ENCODE measurements around the gene CDH24. TPM values are rescaled to one million over a fixed set of nuclear protein-coding genes. Genes with fewer than 3 reads are reported as not detected.
A peak's percentile ranks its signal among the peaks of the same experiment; 100 is the strongest.

CDH24 gene
- total and polyA plus RNA-seq, 9 of the 15 experiments (the other 6 are each of a cell fraction or from before 2014, with no cell fraction given), result 0.04 to 16.2 (median 4.9) TPM

DNA sequence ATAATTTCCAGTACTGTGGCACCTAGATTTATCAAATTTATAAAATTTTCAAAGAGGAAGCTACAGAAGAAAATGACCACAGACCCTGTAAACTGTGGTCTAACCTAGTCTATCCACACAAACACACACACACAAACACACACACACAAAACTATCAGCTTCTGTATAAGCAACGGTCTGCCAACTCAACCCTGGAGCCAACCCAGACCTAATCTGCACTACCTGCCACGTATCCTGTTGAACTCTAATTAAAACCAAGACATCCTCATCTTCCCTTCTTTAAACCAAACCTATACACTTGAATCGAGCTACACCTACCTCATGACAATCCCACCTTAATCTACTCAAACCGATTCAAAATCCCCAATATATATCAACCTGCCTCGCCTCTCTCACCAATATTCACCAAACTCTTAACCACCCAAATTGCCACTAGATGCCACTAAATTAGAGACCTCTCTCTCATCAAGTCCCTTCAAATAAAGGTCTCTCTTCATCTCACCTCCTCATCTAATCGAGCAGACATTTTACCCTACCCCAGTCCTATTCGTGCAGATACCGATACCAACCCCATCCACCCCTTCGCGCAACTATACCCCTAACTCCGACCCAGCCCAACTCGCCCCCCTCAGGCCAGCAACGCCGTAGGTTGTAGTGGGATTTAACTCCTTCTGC is 36.8 kb upstream of the CDH24 start (continued):
- TF ChIP-seq TAF1 (IDR thresholded peaks at IDR 0.05; ENCODE audit: control insufficient read depth, extremely low read depth, insufficient read depth, low read length, severe bottlenecking) (no peak), SRSF9 (IDR thresholded peaks at IDR 0.05; ENCODE audit: borderline replicate concordance, low read depth, low read length) (no peak), HNRNPK (IDR thresholded peaks at IDR 0.05; ENCODE audit: low read depth, low read length, poor library complexity, severe bottlenecking) (no peak), GATAD2A (IDR thresholded peaks at IDR 0.05) (no peak), RFX1 (IDR thresholded peaks at IDR 0.05) (no peak), ZNF23 (CRISPR knock-in tag; IDR thresholded peaks at IDR 0.05) (no peak), ZNF197 (CRISPR knock-in tag; IDR thresholded peaks at IDR 0.05; ENCODE audit: low read depth) (no peak), ZSCAN32 (CRISPR knock-in tag; IDR thresholded peaks at IDR 0.05) (no peak), POLR3G (IDR thresholded peaks at IDR 0.05; ENCODE audit: extremely low read depth, insufficient read length, insufficient replicate concordance) (no peak), ZNF75A (CRISPR knock-in tag; IDR thresholded peaks at IDR 0.05) (no peak), ETS2 (tag; IDR thresholded peaks at IDR 0.05; ENCODE audit: borderline replicate concordance, poor library complexity, severe bottlenecking) (no peak), TRIM24 (IDR thresholded peaks at IDR 0.05) (0 out of 4 replicates have a peak, but pooled peaks of 1 of the 2 experiments have one; percentile 21), MAFK (IDR thresholded peaks at IDR 0.05; ENCODE audit: low read length) (no peak), TEAD1 (CRISPR knock-in tag; IDR thresholded peaks at IDR 0.05) (no peak; a peak in 1 of 4 replicates), NCOA4 (IDR thresholded peaks at IDR 0.05; ENCODE audit: partially characterized antibody) (peak; percentile 67), ZNF584 (CRISPR knock-in tag; IDR thresholded peaks at IDR 0.05; ENCODE audit: low read depth) (no peak), RFX5 (IDR thresholded peaks at IDR 0.05; ENCODE audit: low read depth, low read length) (no peak), PCBP2 (IDR thresholded peaks at IDR 0.05; ENCODE audit: low read depth, low read length, poor library complexity, severe bottlenecking) (no peak)
- TF ChIP-seq, protein P1, sequence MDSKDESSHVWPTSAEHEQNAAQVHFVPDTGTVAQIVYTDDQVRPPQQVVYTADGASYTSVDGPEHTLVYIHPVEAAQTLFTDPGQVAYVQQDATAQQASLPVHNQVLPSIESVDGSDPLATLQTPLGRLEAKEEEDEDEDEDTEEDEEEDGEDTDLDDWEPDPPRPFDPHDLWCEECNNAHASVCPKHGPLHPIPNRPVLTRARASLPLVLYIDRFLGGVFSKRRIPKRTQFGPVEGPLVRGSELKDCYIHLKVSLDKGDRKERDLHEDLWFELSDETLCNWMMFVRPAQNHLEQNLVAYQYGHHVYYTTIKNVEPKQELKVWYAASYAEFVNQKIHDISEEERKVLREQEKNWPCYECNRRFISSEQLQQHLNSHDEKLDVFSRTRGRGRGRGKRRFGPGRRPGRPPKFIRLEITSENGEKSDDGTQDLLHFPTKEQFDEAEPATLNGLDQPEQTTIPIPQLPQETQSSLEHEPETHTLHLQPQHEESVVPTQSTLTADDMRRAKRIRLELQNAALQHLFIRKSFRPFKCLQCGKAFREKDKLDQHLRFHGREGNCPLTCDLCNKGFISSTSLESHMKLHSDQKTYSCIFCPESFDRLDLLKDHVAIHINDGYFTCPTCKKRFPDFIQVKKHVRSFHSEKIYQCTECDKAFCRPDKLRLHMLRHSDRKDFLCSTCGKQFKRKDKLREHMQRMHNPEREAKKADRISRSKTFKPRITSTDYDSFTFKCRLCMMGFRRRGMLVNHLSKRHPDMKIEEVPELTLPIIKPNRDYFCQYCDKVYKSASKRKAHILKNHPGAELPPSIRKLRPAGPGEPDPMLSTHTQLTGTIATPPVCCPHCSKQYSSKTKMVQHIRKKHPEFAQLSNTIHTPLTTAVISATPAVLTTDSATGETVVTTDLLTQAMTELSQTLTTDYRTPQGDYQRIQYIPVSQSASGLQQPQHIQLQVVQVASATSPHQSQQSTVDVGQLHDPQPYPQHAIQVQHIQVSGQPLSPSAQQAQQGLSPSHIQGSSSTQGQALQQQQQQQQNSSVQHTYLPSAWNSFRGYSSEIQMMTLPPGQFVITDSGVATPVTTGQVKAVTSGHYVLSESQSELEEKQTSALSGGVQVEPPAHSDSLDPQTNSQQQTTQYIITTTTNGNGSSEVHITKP (IDR thresholded peaks at IDR 0.05; ENCODE audit: partially characterized antibody), result peak; percentile 4
- TF ChIP-seq, protein P2, sequence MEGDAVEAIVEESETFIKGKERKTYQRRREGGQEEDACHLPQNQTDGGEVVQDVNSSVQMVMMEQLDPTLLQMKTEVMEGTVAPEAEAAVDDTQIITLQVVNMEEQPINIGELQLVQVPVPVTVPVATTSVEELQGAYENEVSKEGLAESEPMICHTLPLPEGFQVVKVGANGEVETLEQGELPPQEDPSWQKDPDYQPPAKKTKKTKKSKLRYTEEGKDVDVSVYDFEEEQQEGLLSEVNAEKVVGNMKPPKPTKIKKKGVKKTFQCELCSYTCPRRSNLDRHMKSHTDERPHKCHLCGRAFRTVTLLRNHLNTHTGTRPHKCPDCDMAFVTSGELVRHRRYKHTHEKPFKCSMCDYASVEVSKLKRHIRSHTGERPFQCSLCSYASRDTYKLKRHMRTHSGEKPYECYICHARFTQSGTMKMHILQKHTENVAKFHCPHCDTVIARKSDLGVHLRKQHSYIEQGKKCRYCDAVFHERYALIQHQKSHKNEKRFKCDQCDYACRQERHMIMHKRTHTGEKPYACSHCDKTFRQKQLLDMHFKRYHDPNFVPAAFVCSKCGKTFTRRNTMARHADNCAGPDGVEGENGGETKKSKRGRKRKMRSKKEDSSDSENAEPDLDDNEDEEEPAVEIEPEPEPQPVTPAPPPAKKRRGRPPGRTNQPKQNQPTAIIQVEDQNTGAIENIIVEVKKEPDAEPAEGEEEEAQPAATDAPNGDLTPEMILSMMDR (IDR thresholded peaks at IDR 0.05 in 2 of 3, conservative IDR thresholded peaks at IDR 0.05 in 1 of 3; ENCODE audit: insufficient read depth in 2 of 3, low read depth in 1 of 3, low read length in 3 of 3), result peak; percentile 45 to 46 (median 46); a peak in 4 of 6 replicates
- TF ChIP-seq, protein P3, sequence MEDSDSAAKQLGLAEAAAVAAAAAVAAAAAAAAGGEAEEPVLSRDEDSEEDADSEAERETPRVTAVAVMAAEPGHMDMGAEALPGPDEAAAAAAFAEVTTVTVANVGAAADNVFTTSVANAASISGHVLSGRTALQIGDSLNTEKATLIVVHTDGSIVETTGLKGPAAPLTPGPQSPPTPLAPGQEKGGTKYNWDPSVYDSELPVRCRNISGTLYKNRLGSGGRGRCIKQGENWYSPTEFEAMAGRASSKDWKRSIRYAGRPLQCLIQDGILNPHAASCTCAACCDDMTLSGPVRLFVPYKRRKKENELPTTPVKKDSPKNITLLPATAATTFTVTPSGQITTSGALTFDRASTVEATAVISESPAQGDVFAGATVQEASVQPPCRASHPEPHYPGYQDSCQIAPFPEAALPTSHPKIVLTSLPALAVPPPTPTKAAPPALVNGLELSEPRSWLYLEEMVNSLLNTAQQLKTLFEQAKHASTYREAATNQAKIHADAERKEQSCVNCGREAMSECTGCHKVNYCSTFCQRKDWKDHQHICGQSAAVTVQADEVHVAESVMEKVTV (CRISPR knock-in tag; IDR thresholded peaks at IDR 0.05), result no peak
